A549 treated with RU486 at 1 μM for 4 hours (cell line): ENCODE results near the gene CENPL. TPM values are rescaled to one million over a fixed set of nuclear protein-coding genes. Genes with fewer than 3 reads are reported as not detected.

ENCODE experiments used
- total RNA-seq: library from RNA; stranded (reverse); fragments of 200-300 nt; extraction: Qiagen RNA extraction; gene quantifications from 5 replicates; pipeline ENCODE4 v1.2.3, GENCODE V29; 2022; ENCODE audit warnings: low read depth

The CENPL gene, protein sequence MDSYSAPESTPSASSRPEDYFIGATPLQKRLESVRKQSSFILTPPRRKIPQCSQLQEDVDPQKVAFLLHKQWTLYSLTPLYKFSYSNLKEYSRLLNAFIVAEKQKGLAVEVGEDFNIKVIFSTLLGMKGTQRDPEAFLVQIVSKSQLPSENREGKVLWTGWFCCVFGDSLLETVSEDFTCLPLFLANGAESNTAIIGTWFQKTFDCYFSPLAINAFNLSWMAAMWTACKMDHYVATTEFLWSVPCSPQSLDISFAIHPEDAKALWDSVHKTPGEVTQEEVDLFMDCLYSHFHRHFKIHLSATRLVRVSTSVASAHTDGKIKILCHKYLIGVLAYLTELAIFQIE
- 9.2 to 14.8 TPM (median 13.2 TPM) in 5 replicates for total RNA-seq

DNA sequence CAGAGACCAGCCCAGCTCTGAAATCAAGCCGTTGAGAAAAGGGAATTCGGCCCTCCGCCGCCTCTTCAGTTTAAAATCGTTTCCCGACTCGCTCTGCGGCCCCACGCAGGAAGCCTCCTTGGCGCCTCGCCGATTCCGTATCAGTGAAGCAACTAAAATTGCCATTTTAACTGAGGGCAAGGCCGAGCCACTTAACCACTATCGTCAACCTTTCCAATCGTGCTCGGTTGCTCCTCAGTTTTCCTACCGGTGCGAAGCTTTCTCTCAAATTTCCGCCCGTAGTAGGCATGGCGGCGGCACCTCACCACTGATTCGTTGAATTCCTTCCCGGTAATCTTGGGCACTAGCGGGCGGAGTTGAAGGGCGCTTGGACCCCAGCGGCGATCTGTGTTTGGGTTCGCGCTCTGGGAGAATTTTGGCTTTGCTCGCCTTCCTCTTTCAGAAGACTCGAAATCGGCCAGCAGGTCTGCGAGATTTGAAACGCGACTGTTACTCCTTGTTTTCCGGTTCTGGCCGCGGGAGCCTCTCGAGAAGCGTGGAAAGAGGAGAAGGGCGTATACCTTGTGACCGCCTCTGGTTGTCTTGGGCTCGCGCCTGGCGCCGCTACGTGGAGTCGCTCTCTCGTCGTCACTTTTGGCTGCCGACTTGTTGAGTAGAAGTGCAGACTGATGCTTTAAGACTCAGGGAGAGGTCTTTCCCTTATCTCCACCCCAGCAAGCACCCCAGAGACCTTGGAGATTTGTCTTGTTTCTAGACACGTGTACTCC, at the start of gene CENPL, which contains the start of gene DARS2:
TSS of gene CENPL (minus strand) at position 569 of the 767 bp plus-strand sequence. CDS start 13,584 bp downstream, outside the sequence.
TSS of gene DARS2 (plus strand) at position 359 of the 767 bp plus-strand sequence. CDS start 557 bp downstream, outside the sequence.

DNA sequence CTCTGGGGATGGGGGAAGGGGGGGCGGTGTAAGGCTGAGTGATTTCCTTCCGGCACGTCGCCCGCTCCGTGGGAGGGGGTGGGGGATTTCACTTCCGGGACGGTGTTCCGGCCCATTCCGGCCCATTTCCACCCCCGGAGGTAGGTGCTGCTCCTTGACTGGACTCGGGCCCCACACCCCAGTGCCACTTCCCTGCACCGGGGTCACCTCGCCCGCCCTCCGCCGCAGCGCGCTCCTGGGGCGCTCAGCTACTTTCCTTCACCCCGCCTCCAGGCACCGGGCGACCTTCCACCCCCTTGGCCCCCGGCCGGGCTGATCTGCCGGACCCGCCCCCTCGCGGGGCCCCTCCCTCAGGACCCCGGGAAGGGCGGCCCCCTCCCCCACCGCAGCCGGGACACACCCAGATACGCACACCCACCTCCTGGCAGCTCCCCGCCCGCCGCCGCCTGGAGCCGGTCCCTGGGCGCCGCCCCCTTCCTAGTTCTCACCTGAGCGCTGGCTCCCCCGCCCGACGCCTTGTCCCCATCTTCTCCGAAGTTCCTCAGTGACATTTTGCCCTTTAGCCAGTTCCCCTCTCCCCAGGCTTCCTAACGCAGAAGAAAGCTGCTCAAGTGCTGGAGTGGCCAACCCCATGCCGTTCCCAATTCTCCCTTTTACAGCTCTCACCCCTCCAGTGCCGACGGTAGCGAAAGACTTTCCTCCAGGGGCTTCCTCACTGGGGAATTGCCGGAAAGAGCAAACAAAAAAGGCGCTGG, 43.8 kb upstream of the CENPL start, which contains the start of gene ZBTB37:
TSS of gene ZBTB37 (plus strand) at position 115 of the 755 bp plus-strand sequence. CDS start 1,846 bp downstream, outside the sequence.

DNA sequence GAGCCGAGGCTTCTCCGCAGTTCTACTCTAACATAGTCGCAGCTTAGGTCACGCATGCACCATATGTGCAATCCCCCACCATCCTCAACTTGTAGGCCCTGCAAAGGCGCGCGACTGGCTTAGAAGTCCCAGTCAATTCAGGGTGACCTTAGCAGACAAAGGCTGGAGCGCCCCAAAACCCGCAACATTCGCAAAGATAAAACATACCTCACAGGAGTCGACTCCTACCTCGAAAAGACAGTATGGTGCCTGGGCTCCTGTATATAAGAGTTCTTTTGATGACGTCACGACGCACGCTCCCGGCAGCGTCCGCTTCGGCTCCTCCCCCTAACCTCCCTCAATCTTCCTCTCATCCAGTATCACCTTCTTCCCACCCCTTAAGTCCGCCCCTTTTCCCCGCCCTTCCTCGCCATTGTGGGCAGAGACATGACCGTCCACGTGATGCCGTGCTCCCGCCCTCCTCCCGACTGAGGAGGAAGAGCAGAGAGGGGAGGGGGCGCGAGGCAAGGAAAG, 43.1 kb upstream of the CENPL start, which contains the start of gene GAS5:
TSS of gene GAS5 (minus strand) at position 237 of the 513 bp plus-strand sequence.

Other genes starting within 250 kb of the CENPL start
- gene SLC9C2, start 221.8 kb downstream of the CENPL start, total RNA-seq = not detected in 5 replicates
- gene TEX50, start 189.5 kb downstream of the CENPL start, total RNA-seq = not detected in 5 replicates
- gene ANKRD45, start 155.0 kb downstream of the CENPL start, total RNA-seq = 0.13 to 0.34 TPM (median 0.30 TPM) in 3 of 5 replicates, not detected in the others
- 9.5 to 13.9 TPM (median 12.3 TPM) in 5 replicates for gene KLHL20, start 109.9 kb downstream of the CENPL start, total RNA-seq
- 34.3 to 45.3 TPM (median 42.5 TPM) in 5 replicates for gene DARS2, start 210 bp downstream of the CENPL start, total RNA-seq
- 280 to 338 TPM (median 292 TPM) in 5 replicates for gene GAS5, start 43.1 kb upstream of the CENPL start, total RNA-seq
- 0.73 to 1.5 TPM (median 1.1 TPM) in 5 replicates for gene ZBTB37, start 43.5 kb upstream of the CENPL start, total RNA-seq
- 0.16 to 0.35 TPM (median 0.17 TPM) in 4 of 5 replicates, not detected in the other for gene SERPINC1, start 92.4 kb upstream of the CENPL start, total RNA-seq
- gene RC3H1, start 197.5 kb upstream of the CENPL start, total RNA-seq = 5.5 to 9.3 TPM (median 6.1 TPM) in 5 replicates